Activated CD4-positive, CD25-positive, alpha-beta regulatory T cell treated with anti-CD3 and anti-CD28 coated beads, Interleukin-2, amount 50 U/mL, for 16 hours (primary cell): Measurements from ENCODE around the gene RPS6KA2.

ENCODE experiments used
- DNase-seq: peaks from one replicate; pipeline ENCODE4 v3.0.0-alpha.2; 2020; ENCODE audit warnings: low read depth, low spot score

Gene RPS6KA2

DNA sequence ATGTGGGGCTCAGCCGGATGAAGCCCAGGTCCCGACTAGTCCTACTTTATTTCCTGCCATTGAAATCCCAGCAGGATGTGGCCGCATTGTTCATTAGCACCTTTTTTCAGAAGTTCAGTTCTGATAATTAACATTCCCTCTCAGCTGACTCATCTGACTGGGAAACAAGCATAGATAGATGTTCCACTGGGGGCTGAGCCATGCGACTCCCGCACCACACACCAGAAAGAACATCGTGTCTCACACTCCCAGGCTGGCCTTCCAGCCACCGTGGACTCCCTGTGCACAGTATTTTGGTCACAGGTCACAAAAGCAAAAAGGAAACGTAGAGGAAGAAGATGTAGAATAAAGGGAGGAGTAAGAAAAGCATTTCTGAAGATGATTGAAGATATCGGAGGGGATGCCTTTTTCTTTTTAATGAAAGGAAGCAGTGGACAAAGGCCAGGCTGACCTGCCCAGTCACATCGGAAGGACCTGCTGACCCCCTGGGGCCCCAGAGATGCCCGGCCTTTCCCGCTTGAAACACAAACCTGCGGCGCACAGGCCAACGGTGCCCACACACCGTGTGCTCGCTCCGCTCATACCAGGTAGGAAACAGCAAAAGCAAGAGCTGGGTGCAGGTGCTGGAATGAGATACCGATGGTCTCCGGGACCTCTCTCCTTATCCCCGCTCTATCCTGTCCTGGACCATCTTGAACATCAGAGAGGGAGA lies 11.8 kb downstream of the RPS6KA2 start:
- no peak for DNase-seq

DNA sequence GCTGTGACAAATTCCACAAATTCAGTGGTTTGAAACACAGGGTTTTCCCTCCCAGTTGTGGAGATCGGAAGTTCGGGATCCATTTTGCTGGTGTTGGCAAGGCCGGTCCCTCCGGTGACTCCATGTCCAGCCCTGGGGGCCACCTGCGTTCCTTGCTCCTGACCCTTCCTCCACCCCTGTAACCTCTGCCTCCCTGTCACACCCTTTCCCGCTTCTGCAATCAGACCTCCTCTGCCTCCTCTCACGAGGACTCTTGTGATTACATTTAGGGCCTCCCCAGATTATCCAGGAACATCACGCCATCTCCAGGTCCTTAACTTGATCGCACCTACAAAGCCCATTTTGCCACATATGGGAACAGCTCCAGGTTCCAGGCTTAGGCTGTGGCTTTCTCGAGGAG lies 12.5 kb downstream of the RPS6KA2 start:
- no peak for DNase-seq

DNA sequence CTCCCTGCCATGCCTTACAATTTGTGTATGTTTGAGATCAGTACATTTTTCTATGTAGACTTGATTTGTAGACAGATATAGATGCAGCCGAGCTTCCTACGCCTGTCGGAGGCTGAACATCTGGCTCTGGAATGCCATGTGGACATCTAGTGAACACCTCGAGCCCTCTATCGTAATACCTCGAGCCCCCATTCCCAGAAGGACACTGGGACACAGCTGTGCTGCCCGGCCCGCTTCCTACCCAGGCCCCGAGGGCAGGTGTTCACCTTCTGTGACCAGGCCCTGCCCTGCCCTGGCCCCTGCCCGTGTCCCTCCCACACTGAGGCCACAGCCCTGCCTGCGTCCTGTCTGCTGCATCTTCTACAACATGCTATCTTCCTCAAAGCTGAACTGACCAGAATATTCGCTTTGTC lies 12.9 kb downstream of the RPS6KA2 start:
- DNase-seq, result no peak

DNA sequence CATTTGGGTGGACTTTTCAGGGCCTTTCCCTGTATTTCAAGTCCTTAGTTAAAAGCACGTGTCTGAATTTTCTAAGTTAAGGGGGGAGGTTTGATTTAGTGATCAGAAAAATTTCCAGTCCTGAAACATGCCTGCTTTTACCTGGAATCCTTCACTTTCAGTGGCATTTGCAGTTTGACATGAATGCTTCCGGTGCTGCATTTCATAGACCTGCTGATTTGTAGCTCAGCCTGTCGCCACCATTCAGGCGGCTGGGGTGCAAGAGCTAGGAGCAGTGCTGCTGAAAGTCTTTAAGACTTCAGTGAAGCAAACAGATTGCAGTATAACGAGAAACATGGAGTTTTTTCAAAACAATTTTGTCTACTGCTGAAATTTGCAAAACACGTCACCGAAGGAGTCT lies 14.0 kb downstream of the RPS6KA2 start:
- no peak for DNase-seq

DNA sequence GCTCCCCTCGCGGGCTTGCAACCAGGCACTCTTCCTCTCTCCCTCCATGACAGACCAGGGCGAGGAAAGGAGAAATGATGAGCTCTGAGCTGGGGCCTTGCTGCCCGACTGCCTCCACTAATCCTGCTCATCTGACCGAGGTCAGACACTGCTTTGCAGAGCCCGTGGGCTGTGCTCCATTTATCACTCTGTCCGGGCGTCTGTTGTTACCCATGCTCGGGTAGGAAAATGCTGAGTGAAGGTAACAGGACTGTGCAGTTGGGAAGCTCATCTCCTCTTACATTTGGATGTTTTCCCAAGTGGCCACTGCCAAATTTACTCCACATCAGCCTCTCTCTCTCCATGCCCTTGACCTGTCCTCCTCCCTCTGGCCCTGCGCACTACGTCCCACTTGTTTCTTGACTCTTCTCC lies 14.6 kb downstream of the RPS6KA2 start:
- no peak for DNase-seq

DNA sequence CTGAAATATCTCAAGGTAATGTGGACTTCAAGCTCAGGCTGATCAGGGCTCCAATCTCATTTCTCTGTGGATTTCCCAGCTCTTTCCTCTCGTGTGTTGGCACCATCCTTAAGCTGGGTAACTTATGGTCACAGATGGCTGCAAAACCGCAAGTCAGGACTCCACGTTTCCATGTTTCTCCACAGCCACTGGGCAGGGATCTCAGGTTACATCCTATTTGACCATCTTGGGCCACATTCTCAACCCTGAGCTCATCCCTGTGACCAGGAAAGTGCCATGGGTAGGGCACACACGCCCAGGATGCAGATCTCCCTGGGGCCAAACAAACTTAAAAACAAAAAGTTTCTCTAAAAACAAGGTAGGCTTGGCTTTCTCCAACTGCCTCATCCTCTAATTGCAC lies 15.4 kb downstream of the RPS6KA2 start:
- no peak for DNase-seq

DNA sequence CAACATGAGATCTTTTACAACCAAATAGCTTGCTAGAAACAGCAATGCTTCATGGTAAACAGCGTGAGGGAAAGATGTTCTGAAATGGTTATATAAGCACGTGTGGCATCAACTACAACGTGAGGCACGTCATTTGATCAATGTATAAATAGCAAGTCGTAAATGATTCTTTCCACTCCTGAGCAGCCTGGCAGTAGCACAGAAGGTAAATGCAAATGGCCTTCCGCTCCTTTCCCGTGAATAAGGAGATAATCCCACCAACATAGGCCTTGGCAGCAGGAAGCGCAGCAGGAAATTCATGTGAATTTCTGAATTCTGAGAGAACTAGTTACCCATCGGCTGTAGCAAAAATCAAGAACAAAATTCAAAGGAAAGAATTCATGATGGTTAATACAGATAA lies 17.0 kb downstream of the RPS6KA2 start:
- DNase-seq, result no peak

DNA sequence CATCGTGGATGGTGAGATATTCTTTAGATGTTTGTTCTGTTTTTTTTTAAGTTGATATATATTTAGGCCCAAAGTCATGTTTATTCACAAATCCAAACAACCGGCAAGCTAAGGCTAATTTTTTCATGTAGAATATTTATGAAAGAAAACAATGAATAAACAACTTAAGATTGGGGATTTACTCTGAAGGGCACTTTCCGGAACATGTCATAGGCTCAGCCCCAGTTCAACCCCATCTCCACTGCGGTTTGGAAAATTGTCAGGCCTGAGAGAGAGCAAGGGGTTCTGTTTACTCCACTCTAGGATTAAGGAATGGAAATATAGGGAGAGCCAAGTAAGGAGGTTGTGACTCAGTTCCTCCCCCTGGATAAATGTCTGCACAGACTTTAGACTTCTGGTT lies 18.3 kb downstream of the RPS6KA2 start:
- no peak for DNase-seq

DNA sequence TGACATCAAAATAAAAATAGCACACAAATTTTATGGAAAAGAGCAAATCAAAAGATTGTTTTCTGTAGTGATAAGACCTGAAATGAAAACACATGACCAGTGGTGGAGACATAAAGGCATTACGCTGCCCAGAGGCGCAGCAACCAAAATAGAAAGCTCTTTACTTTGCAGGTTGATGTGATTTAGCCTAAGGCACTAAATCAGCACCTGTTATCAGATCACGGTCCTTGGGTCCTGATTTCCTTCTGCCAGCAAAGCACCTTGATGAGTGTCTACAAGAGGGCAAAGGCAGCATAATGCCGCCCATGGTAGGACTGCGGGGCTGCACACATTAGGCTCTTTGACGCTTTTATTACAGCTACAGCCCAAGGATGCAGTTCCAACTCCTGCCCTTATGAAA lies 21.3 kb downstream of the RPS6KA2 start:
- no peak for DNase-seq

DNA sequence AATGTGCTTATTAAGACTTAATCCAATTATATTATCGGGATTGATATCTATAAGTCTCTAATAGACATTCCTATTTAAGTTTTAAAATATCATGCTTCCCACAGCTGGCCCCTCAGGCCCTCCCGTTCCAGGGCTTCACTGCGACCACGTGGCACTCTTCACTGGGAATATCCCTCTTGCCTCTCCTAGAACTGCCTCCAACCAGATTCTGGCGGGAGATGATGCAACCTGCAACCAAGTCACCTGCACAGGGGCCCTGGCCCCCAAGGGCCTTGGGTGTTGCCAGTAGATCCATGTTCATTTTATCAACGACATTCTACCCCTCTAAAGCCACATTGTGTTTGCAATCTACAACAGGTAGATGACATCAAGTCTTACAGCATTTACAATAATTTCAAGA lies 22.1 kb downstream of the RPS6KA2 start:
- no peak for DNase-seq

DNA sequence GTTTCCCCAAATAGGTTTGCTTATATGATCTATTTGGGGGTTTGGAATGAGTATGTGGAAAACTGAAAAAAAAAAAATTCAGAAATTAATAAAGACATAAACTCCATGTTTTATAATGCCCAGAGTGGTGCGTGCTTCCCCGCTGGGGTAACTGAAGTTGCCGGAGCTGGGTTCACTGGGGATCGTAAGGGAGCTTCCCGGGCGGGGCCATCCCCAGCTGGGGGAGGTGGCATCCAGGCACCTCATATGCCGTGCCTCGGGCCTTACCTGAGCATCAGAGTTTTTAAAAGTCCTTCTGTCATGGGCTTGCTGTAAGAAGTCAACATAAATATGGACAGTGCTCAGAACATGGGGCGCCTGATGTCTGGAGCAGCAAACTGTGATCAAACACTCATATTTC lies 22.7 kb downstream of the RPS6KA2 start:
- no peak for DNase-seq

DNA sequence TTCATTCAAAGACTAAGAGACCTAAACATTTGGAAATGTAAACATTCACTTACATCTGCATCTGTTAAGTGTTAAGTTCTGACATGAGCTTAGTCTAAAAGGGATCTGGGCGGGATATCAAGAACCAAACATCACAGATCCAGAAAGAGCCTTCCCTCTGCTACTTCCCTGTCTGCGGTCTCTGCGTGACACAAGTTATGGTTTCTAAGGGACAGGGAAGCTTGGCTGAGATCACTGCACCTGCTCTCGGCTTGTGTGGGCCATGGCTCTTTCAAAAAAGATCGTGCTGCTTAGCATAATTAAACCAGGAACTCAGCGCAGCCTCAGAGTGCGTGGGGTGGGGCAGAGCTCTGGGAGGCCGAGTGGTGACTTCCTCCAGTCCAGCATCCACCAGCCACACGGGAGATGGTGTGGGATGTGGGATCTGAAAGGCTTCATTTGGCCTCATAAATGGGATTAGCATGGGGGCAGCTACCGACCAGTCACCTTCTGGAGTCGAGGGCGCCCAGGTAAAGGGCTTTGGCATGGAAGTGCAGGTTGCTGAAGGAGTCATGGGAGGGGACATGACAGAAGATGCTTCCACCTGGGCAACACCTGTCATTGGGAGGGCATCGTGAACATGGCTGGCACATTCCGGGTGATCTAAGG lies 23.9 kb downstream of the RPS6KA2 start:
- DNase-seq, result no peak

DNA sequence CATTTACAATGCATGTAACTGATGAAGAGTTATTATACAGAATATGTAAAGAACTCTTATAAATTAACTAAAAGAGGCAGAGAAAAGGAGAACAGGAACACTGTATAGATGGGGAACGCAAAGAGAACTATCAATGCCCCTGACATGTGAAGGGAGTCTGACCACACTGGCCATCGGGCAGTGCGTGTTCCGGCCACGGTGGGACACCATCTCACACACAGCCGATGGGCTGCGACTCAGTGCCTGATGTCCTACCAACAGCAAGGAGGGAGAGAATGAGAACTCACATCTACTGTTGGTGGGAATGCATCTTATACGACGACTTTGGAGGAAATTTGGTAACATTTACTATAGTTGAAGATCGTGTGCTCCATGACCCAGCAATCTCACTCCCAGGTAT lies 25.1 kb downstream of the RPS6KA2 start:
- DNase-seq, result no peak

DNA sequence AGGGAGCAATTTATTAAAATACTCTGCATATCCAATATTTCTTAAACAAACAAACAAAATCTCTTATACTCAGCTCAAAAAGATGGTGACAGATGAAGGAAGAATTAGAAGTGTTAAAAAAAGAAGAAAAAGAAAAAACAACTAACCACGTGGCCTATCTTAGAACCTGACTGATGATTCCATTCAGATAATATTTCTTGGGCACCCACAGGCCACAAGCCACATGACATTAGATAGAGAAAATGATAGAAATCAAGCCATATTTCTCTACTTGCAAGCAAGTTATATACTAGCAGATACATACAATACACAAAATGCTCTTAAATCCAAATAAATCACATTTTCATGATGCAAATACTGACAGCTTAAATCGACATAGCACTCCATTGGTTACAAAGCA lies 26.1 kb downstream of the RPS6KA2 start:
- no peak for DNase-seq

DNA sequence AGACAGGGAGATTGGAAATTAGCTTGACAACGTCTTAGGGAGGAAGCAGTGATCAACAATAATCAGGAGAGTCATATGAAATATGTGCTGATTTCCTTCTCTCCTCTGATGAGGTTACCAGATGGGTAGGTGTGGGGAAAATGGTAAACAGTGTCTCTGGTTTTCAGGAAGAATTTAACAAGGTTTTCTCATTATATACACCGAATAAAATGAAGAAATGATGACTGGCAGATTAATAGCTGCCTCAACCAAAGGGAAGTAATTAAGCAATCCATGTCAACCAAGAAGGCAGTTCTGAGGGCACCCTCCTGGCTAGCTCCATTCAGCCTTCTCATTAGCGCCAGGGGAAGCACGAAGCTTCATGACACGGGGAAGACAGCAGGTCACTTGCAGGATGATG lies 27.8 kb downstream of the RPS6KA2 start:
- no peak for DNase-seq

DNA sequence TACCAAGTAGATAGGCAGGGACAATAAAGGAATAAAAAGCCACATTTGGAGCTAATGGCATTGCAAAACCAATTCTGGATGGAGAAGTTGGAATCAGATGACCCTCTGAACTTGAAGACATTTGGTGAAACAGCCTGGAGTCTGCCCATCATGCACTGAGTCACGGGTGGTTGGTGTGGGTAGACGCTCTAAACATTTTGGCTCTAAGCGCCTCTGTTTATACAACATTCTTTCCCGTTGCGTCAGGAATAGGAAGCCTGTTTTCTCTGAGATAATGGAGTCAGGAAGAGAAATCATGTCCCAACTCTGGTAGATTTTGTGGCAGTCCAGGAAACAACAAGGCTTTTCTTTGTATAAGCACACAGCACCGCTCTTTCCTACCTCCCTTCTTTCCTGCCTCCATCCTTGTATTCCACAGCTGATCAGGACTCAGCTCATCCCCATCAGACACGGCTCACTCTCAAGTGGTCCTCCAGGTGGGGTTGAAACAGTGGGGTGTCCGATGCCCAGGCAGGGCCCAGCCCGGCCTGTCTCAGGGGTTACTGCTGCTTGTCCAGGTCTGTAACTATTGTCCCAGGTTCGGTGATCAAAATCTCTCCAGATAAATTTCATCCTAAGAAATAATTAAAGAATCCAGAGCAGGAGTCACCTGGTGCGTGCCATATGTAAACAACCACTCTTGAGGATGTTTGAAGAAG lies 28.5 kb downstream of the RPS6KA2 start:
- DNase-seq, result no peak

DNA sequence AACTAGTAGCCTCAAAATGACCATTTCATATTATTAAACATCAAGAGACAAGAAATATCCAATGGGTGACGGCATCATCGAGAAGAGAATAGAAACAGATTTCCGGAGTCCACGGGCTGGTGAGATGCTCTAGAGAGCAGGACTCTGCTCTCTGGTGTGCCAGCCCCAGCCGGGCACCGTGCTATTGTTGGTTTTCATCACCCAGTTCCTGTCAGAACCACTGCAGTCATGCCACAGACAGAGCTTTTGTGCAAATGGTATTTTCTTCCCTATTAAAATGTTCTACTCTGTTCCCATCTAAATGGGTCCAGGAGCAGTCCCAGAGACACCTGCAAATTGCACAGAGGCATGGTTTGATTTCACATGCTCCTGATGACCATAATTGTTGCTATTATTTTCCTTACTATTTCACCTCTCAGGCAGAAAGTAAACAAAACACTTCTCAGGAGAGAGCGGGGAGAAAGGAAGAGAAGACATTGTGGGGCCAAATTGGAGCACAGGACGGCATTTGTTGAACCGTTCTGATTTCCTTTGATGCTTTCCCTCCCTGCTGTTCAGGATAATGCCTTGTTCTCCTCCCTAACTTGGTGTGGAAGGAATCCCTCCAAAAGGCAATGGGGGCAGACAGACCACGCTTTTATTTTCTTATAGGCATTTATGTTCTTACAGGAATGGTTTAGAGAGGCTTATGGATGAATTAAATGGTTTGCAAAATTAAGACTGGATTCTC lies 29.2 kb downstream of the RPS6KA2 start:
- no peak for DNase-seq

DNA sequence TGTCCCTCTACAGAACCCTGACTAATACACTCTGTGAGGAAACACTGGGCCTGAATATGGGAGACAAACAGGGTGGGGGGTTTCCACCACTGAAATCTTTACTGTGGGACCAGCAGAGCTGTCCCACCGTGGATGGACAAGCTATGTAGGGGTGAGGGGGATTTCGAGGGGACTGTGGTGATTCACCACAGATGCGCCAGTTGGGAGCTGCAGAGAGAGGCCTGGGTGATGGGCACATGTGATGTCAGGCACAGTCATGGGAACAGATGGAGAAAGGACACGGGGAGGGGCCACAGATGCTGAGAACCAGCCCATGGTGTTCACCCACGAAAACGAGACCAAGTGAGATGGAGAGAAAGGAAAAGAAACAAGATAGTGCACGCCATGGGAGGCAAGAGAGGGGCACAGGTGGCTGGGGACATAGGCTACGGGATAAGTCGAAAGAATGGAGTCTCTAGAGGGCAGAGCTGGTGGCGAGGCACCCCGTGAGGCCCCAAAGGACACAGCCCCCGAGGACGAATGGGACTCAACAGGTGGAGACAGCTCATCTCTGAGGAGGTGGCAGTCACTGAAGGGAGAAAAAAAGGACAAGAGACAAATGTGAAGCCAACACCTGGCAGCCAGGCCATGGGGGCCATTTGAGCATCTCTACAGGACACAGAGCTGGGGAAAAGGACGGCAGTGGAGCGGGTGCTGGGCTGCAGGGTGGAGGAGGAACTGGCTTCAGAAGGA lies 30.1 kb downstream of the RPS6KA2 start:
- no peak for DNase-seq

DNA sequence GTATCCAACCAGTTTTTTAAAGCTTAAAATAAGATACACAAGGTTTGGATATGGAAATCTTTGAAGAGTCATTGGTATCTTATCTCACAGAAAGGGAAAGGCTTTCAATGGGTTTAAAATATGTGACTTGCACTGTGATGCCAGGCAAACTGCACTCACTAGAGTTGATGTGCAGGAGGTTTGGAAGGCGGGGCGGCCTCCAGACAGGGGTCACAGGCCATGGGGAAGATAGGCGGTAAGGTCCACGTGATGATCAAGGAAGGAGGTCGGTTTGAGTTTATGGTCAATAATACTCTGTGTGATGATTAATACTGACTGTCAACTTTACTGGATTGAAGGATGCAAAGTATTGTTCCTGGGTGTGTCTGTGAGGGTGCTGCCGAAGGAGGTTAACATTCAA lies 31.1 kb downstream of the RPS6KA2 start:
- no peak for DNase-seq

DNA sequence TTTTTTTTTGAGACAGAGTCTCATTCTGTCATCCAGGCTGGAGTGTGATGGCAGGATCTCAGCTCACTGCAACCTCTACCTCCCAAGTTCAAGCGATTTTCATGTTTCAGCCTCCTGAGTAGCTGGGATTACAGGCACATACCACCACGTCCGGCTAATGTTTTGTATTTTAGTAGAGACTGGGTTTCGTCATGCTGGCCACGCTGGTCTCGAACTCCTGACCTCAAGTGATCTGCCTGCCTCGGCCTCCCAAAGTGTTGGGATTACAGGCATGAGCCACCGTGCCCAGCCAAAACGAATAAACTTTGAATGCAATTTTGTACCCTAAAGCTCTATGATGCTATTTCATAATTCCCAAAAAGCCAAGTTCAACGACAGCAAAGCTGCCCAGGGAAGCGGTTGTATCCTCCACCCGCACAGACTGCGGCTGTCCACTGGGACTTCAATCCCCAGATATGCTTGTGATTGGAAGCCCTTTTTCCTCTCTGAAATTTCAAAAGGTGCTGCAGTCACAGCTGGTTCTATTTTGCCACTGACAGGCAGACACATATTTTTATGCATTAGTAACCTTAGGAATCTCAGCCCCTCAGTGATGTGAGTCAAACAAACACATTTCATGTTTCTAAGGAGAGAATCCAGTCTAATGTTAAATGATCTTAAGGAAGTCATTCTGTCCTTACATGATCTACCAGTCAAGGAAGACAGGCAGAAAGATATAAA lies 31.8 kb downstream of the RPS6KA2 start:
- no peak for DNase-seq

DNA sequence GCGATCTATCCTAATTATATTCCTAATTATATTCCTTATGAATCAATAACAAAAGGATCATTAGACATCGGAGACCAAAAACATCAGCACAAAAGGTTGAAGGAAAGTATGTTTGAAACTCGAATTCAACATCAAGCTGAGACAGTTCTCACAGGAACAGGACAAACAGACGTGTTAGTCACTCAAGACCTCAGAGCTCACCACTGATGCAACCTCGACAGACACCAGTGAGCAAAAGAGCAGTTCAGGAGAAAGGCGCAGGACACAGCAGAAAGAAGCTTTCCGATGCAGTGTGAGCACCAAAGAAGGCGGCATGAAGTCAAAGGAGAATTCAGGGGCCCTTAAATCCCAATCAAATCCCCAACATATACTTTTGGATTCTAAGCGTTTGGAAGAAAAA lies 34.2 kb downstream of the RPS6KA2 start:
- no peak for DNase-seq
